Thyroid gland (tissue), 4 donors: ENCODE data around the gene PLCD1.

Experiments
- POLR2A ChIP-seq, 2 donors: fragments of 450-650 bp; IDR thresholded peaks; one replicate each; pipeline ENCODE4 v1.6.1; 2017; ENCODE audit warnings: antibody characterized with exemption in 2 of 2, mild to moderate bottlenecking in 2 of 2, moderate library complexity in 1 of 2
- TF ChIP-seq, protein P1 (sequence below), 6 experiments: fragments of 200-600 bp in 3 of 6; fragments of 450-650 bp in 3 of 6; sonication (generic) in 3 of 6; IDR thresholded peaks; one replicate each; pipeline ENCODE4 v1.5.1; 2016 to 2019; ENCODE audit warnings: antibody characterized with exemption in 6 of 6, mild to moderate bottlenecking in 2 of 6, inconsistent platforms in 1 of 6, moderate library complexity in 1 of 6

DNA sequence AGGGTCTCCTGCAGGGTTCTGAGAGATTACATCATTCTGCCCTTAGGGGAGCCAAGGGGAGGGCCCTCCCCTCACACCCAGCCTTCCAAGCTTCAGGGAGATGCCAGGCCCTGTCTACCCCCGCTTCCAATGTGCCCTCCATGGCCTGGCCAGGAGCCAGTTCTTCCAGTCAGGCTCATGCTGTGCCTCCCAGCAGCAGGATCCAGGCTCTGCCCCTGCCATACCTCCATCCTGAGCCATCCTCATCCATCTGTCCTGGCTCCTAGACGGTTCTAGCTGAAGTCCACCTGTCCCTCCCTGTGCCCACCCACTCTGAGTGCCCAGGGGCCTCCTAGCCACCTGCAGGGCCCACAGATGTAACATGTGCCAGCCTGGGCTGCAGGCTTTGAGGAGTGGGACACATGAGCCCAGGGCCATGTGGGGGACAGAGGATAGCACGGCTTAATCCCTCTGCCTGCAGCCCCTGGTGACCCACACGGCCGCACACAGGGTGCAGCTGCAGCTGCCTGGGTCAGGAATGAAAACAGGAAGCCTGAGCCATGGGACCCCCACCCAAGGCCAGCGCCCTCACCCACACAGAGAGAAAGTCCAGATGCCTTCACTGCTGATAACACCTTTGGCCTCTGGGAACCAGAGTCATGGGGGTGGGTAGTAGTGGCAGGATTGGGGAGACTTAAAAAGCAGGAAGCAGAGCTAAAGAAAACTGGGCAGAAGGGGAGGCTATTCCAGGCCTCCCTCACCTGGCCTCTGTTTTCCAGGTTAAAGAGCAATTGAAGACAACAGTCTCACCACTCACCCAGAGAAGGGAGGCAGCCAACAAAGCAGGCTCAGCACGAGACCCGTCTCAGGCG, 11.8 kb downstream of the PLCD1 start:
- TF ChIP-seq POLR2A (IDR thresholded peaks at IDR 0.05): no peak
- TF ChIP-seq, protein P1, sequence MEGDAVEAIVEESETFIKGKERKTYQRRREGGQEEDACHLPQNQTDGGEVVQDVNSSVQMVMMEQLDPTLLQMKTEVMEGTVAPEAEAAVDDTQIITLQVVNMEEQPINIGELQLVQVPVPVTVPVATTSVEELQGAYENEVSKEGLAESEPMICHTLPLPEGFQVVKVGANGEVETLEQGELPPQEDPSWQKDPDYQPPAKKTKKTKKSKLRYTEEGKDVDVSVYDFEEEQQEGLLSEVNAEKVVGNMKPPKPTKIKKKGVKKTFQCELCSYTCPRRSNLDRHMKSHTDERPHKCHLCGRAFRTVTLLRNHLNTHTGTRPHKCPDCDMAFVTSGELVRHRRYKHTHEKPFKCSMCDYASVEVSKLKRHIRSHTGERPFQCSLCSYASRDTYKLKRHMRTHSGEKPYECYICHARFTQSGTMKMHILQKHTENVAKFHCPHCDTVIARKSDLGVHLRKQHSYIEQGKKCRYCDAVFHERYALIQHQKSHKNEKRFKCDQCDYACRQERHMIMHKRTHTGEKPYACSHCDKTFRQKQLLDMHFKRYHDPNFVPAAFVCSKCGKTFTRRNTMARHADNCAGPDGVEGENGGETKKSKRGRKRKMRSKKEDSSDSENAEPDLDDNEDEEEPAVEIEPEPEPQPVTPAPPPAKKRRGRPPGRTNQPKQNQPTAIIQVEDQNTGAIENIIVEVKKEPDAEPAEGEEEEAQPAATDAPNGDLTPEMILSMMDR (IDR thresholded peaks at IDR 0.05): no peak
